Measurements from ENCODE around the gene ACP2. TPM values are rescaled to one million over a fixed set of nuclear protein-coding genes. Genes with fewer than 3 reads are reported as not detected.
A peak's percentile ranks its signal among the peaks of the same experiment; 100 is the strongest.

Gene ACP2
- total RNA-seq, 2 experiments from 2014 or later: 10.2 to 11.2 TPM

GRCh38 chr11:47257517-47258316, 9.1 kb upstream of the ACP2 start, which contains the start of gene NR1H3:
NR1H3 (plus strand) TSS chr11:47257996; CDS start chr11:47259217, 1,221 bp downstream.
- intact Hi-C loops (cut with DNase I, micrococcal nuclease): loop anchor here in 1 of 2 experiments (2.0 kb wide), 1 partner anchor 81 kb away; the partner anchor contains the start of gene ARFGAP2
- no peak for DNase-seq
- H3K9me3 Mint-ChIP-seq (ENCODE audit: low read depth): no peaks in the 10 kb centered on the region
- no peak within 1 kb of the TSS for H3K4me3 Mint-ChIP-seq
- no peak within 1 kb of the TSS for H3K27ac Mint-ChIP-seq
- no peaks in the 10 kb centered on the region for H3K27me3 Mint-ChIP-seq
- H3K36me3 Mint-ChIP-seq (ENCODE audit: low read depth): no peaks in the 10 kb centered on the region
- POLR2A ChIA-PET: interaction anchor here (0.7 to 1.1 kb wide), 2 partner anchors 9 to 93 kb away, joined by 3 read pairs; partner anchors contain the start of gene ACP2
- no peak for ATAC-seq
- CTCF ChIA-PET: interaction anchor here (0.6 to 2.3 kb wide), 5 partner anchors 9 to 1015 kb away, joined by 3 to 13 read pairs (median 4); partner anchors contain the start of gene ACP2
- peaks cover 2% of the 10 kb centered on the region for H3K4me1 Mint-ChIP-seq

- intact Hi-C loops (cut with DNase I, micrococcal nuclease): no loop called here
- no peaks in the 10 kb centered on the region for H3K36me3 Mint-ChIP-seq (ENCODE audit: low read depth)
- no peaks in the 10 kb centered on the region for H3K9me3 Mint-ChIP-seq (ENCODE audit: low read depth)
- H3K4me3 Mint-ChIP-seq: no peak overlapping the region
- no peak overlapping the region for H3K27ac Mint-ChIP-seq
- ATAC-seq (no peak), DNase-seq (no peak)
- H3K4me1 Mint-ChIP-seq: peaks cover 2% of the 10 kb centered on the region
- CTCF ChIA-PET: no interaction called here
- no peaks in the 10 kb centered on the region for H3K27me3 Mint-ChIP-seq
- POLR2A ChIA-PET: no interaction called here
Measured at GRCh38 chr11:47257177-47257516, 8.5 kb upstream of the ACP2 start.

DNA sequence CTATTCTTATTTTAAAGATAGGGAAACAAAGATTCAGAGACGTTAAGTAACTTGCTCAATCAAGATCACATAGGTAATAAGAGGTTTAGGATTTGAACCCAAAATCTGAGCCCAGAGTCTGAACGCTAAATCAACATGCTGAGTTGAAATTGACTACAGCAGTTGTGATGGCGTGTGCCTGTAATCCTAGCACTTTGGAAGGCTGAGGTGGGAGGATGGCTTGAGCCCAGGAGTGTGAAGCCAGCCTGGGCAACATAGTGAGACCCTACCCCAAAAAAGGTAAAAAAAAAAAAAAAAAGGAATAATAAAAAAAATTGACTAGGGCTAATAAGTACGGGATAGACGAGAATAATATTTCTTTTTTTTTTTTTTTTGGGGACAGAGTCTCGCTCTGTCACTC, 7.8 kb upstream of the ACP2 start:
- Mint-ChIP-seq H3K4me1 (peaks cover 2% of the 10 kb centered on the region), H3K27ac (no peak overlapping the region)
- POLR2A ChIA-PET: no interaction called here

DNA sequence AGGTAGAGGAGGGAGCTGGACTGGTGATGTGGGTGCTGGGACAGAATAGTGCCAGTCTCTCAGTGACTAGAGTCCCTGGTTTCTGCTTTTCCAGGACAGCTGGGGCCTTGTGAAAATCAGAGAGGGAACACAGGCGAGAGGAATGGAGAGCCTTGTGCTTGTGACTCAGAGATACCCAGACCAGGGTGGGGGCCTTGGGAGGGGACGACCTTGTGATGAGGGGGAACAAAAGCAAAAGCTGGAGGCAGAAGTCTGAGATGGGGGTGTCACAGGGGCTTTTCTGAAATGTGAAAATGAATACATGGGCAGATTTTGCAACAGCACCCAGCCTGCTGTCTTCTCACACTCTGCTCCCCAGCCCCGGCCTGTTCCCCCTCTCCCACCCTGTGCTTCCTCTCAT, 5.8 kb upstream of the ACP2 start:
- Mint-ChIP-seq H3K27ac (no peak overlapping the region), H3K27me3 (no peaks in the 10 kb centered on the region), H3K36me3 (ENCODE audit: low read depth) (no peaks in the 10 kb centered on the region), H3K4me3 (no peak overlapping the region), H3K4me1 (peaks cover 7% of the 10 kb centered on the region), H3K9me3 (ENCODE audit: low read depth) (no peaks in the 10 kb centered on the region)
- intact Hi-C loops (cut with DNase I, micrococcal nuclease): no loop called here
- DNase-seq: no peak
- CTCF ChIA-PET: interaction anchor here (0.6 to 0.7 kb wide), 2 partner anchors 39 to 57 kb away, joined by 3 to 4 read pairs; no protein-coding TSS in a partner anchor
- POLR2A ChIA-PET: no interaction called here
- no peak for ATAC-seq

More for the DNA sequence above, 7.8 kb upstream of the ACP2 start:
- CTCF ChIA-PET: no interaction called here
- H3K4me3 Mint-ChIP-seq: no peak overlapping the region
- ATAC-seq: no peak
- H3K9me3 Mint-ChIP-seq (ENCODE audit: low read depth): no peaks in the 10 kb centered on the region
- DNase-seq: no peak
- H3K36me3 Mint-ChIP-seq (ENCODE audit: low read depth): no peaks in the 10 kb centered on the region
- no peaks in the 10 kb centered on the region for H3K27me3 Mint-ChIP-seq
- intact Hi-C loops (cut with DNase I, micrococcal nuclease): no loop called here

- no peak for DNase-seq
- Mint-ChIP-seq H3K27ac (no peak overlapping the region), H3K36me3 (ENCODE audit: low read depth) (no peaks in the 10 kb centered on the region), H3K4me3 (no peak overlapping the region), H3K4me1 (peaks cover 8% of the 10 kb centered on the region), H3K27me3 (no peaks in the 10 kb centered on the region), H3K9me3 (ENCODE audit: low read depth) (no peaks in the 10 kb centered on the region)
- CTCF ChIA-PET: interaction anchor here (0.6 to 0.7 kb wide), 2 partner anchors 38 to 57 kb away, joined by 3 to 4 read pairs; no protein-coding TSS in a partner anchor
- POLR2A ChIA-PET: no interaction called here
- intact Hi-C loops (cut with DNase I, micrococcal nuclease): no loop called here
- ATAC-seq: no peak
Measured at GRCh38 chr11:47253660-47254059, 5.0 kb upstream of the ACP2 start.

GRCh38 chr11:47251751-47252150, 3.1 kb upstream of the ACP2 start:
- Mint-ChIP-seq H3K9me3 (ENCODE audit: low read depth) (no peaks in the 10 kb centered on the region), H3K36me3 (ENCODE audit: low read depth) (no peaks in the 10 kb centered on the region), H3K4me1 (peaks cover 22% of the 10 kb centered on the region), H3K27ac (no peak overlapping the region), H3K27me3 (no peaks in the 10 kb centered on the region), H3K4me3 (no peak overlapping the region)
- DNase-seq (no peak), ATAC-seq (no peak)
- intact Hi-C loops (cut with DNase I, micrococcal nuclease): no loop called here
- CTCF ChIA-PET: no interaction called here
- POLR2A ChIA-PET: no interaction called here

DNA sequence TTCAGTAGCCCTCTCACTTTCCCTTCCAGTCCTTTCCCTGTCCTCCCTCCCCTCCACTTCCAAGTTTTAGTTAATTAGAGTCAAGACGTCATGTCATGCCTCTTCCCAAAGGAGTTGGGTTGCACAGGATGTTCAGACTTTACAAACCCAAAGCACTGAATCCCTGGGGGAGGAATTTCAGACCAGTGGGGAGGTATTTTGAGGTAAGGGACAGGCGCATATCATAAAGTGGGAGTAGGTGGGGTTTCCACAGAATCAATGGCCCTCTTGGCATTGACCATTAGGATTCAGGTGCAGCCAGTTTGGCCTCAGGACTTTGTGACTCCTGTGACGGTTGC, 733 bp upstream of the ACP2 start:
- CTCF ChIA-PET: interaction anchor here (0.8 to 2.5 kb wide), 10 partner anchors 10 to 303 kb away, joined by 3 to 13 read pairs (median 4); partner anchors contain the start of gene PSMC3
- no peaks in the 10 kb centered on the region for H3K9me3 Mint-ChIP-seq (ENCODE audit: low read depth)
- peak overlapping the region; percentile 95 for H3K27ac Mint-ChIP-seq
- POLR2A ChIA-PET: interaction anchor here (1.0 to 1.8 kb wide), 8 partner anchors 8 to 549 kb away, joined by 3 to 18 read pairs (median 4); partner anchors contain the start of genes ARHGAP1, DDB2, NR1H3 and ZNF408
- intact Hi-C loops (cut with DNase I, micrococcal nuclease): loop anchor here (2.0 kb wide), 3 partner anchors 63 to 313 kb away; partner anchors contain the start of genes ARFGAP2 (in 1 of the 2), CSTPP1 (in 1 of the 2) and PACSIN3 (in 1 of the 2)
- ATAC-seq (no peak), DNase-seq (no peak)
- peaks cover 6% of the 10 kb centered on the region for H3K36me3 Mint-ChIP-seq (ENCODE audit: low read depth)
- H3K4me1 Mint-ChIP-seq: peaks cover 22% of the 10 kb centered on the region
- H3K4me3 Mint-ChIP-seq: peak overlapping the region; percentile 78
- H3K27me3 Mint-ChIP-seq: no peaks in the 10 kb centered on the region

DNA sequence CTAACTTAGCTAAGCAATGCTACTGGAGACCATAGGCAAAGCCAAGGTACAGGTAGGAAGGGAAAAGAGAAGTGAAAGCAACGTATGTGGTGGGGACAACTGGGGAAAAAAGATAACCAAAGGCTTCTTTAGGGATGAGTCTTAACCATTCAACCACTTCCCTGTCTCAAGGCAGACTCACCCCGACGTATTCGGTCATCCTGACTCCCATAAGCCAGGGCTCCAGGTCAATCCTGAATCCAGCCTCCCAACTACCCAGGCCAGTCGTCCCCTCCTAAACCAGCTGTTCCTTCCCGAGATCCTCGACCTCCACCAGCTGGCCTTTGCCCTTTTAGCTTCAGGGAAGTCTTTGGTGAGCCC, 330 bp downstream of the ACP2 start:
- CTCF ChIA-PET: interaction anchor here (0.6 to 2.5 kb wide), 18 partner anchors 11 to 480 kb away, joined by 3 to 18 read pairs (median 4); partner anchors contain the start of genes CSTPP1, DDB2 and PSMC3
- no peaks in the 10 kb centered on the region for H3K27me3 Mint-ChIP-seq
- peaks cover 22% of the 10 kb centered on the region for H3K4me1 Mint-ChIP-seq
- peaks cover 6% of the 10 kb centered on the region for H3K36me3 Mint-ChIP-seq (ENCODE audit: low read depth)
- peak; percentile 20 for ATAC-seq
- no peaks in the 10 kb centered on the region for H3K9me3 Mint-ChIP-seq (ENCODE audit: low read depth)
- intact Hi-C loops (cut with DNase I, micrococcal nuclease): loop anchor here (1.0 to 2.0 kb wide), 11 partner anchors 21 to 548 kb away; partner anchors contain the start of genes CSTPP1 (in 2 of the 2), DDB2 (in 2 of the 2), ARFGAP2 (in 1 of the 2) and ARHGAP1 (in 1 of the 2)
- no peak for DNase-seq
- POLR2A ChIA-PET: interaction anchor here (0.6 to 1.8 kb wide), 19 partner anchors 10 to 1008 kb away, joined by 3 to 18 read pairs (median 4); partner anchors contain the start of genes ARHGAP1, CSTPP1, DDB2 and NR1H3
- H3K27ac Mint-ChIP-seq: peak overlapping the region; percentile 95
- peak overlapping the region; percentile 78 for H3K4me3 Mint-ChIP-seq

DNA sequence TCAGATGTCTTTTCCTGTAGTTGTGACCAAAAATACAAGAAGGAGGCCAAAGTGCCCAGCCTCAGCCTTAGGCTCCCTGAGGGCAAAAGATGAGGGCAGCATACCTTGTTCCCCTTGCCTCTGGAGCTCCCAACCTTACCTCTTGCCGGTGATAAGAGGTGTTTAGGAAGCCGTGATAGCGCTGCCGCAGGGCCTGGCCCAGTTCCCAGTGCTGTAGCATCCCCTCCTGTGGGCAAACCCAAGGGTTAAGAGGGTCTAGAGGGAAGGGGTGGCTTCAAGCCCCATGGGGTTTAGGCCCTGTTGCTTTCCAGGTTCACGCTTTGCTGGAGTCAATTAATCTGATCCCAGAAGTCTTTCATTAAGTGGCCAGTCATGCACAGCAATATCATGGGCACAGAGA, 1.1 kb downstream of the ACP2 start:
- POLR2A ChIA-PET: interaction anchor here (1.5 kb wide), 1 partner anchor 25 kb away, joined by 5 read pairs; no protein-coding TSS in a partner anchor
- Mint-ChIP-seq H3K36me3 (ENCODE audit: low read depth) (peaks cover 9% of the 10 kb centered on the region), H3K27me3 (no peaks in the 10 kb centered on the region), H3K4me1 (peaks cover 22% of the 10 kb centered on the region), H3K27ac (no peak overlapping the region), H3K9me3 (ENCODE audit: low read depth) (no peaks in the 10 kb centered on the region), H3K4me3 (peak overlapping the region; percentile 78)
- no peak for DNase-seq
- CTCF ChIA-PET: interaction anchor here (0.6 to 2.1 kb wide), 6 partner anchors 12 to 481 kb away, joined by 4 to 7 read pairs (median 4); no protein-coding TSS in a partner anchor
- intact Hi-C loops (cut with DNase I, micrococcal nuclease): no loop called here
- no peak for ATAC-seq

DNA sequence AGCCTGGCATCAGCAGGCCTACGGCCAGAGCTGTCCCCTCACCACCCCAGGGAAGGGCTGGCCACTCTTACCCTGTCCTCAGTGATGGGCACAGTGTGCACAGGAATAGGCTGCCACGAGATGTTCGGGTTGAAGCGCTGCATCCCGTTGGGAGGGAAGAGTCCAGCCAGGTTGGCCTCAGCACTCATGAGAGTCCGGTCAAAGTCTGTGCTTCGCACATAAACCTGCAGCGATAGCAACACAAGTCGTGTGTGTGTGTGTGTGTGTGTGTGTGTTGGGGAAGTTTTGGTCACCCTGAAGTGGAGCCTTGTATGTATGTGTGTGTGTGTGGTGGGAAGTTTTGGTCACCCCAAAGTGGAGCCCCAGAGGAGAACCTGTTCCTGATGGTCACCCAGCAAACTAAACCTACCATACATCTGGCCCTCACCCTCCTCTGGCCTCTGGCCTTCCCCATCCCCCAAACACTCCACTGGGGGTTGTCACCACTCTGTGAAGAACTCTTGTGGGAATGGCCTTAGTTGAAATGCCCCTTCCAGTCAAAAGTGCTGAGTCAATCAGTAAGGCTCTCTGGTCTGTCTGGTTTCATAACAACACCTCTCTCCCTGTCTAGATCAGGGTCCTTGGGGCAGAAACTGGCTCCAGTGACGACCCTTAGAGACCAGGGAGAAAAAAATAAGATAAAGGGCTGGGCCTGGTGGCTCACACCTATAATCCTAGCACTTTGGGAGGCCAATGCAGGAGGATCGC, 2.8 kb downstream of the ACP2 start:
- ATAC-seq (no peak), DNase-seq (no peak)
- Mint-ChIP-seq H3K36me3 (ENCODE audit: low read depth) (peaks cover 22% of the 10 kb centered on the region), H3K27me3 (no peaks in the 10 kb centered on the region), H3K9me3 (ENCODE audit: low read depth) (no peaks in the 10 kb centered on the region), H3K4me1 (peaks cover 22% of the 10 kb centered on the region), H3K4me3 (no peak overlapping the region), H3K27ac (no peak overlapping the region)
- ChIA-PET POLR2A (interaction anchor here (0.7 kb wide), 1 partner anchor 127 kb away, joined by 3 read pairs; no protein-coding TSS in a partner anchor), CTCF (interaction anchor here (0.6 to 1.3 kb wide), 4 partner anchors 9 to 470 kb away, joined by 3 to 5 read pairs (median 3); partner anchors contain the start of gene AGBL2)
- intact Hi-C loops (cut with DNase I, micrococcal nuclease): no loop called here

Data from activated CD4-positive, alpha-beta T cell treated with anti-CD3 and anti-CD28 coated beads for 36 hours (primary cell).